HG02981 (cell line): ENCODE results near the gene HHATL.

ENCODE experiments used
- ATAC-seq: cut with Tn5 transposase; IDR thresholded peaks from one replicate; pipeline ENCODE4 v1.9.1; 2021; ENCODE audit warnings: mild to moderate bottlenecking, moderate library complexity; ENCODE audit not compliant: unreplicated experiment

Gene HHATL

GRCh38 chr3:42685891-42686820, 16.4 kb downstream of the HHATL start:
- ATAC-seq = no peak

GRCh38 chr3:42685363-42685881, 17.2 kb downstream of the HHATL start, which contains the start of gene KLHL40:
TSS of gene KLHL40 (plus strand) at chr3:42685537. CDS start at chr3:42685619, 82 bp downstream.
- ATAC-seq = no peak

- no peak for ATAC-seq
Observed at GRCh38 chr3:42684632-42685362, 17.8 kb downstream of the HHATL start.

GRCh38 chr3:42683875-42684598, 18.6 kb downstream of the HHATL start:
- ATAC-seq = no peak

- ATAC-seq = no peak
Observed at GRCh38 chr3:42682301-42683070, 20.1 kb downstream of the HHATL start.

- no peak for ATAC-seq
Observed at GRCh38 chr3:42681361-42682038, 21.1 kb downstream of the HHATL start.

- no peak for ATAC-seq
Observed at GRCh38 chr3:42680806-42681205, 21.8 kb downstream of the HHATL start.

GRCh38 chr3:42680271-42680670, 22.3 kb downstream of the HHATL start:
- no peak for ATAC-seq

- no peak for ATAC-seq
Observed at GRCh38 chr3:42678447-42678846, 24.2 kb downstream of the HHATL start.

GRCh38 chr3:42675909-42676308, 26.7 kb downstream of the HHATL start:
- ATAC-seq = no peak

- ATAC-seq = no peak
Observed at GRCh38 chr3:42674146-42674545, 28.5 kb downstream of the HHATL start.

GRCh38 chr3:42673082-42673481, 29.5 kb downstream of the HHATL start:
- ATAC-seq = no peak

- no peak for ATAC-seq
Observed at GRCh38 chr3:42672515-42672914, 30.1 kb downstream of the HHATL start.

- ATAC-seq = no peak
Observed at GRCh38 chr3:42670670-42671069, 31.9 kb downstream of the HHATL start.

GRCh38 chr3:42670051-42670576, 32.5 kb downstream of the HHATL start:
- ATAC-seq = no peak

- no peak for ATAC-seq
Observed at GRCh38 chr3:42668793-42669217, 33.8 kb downstream of the HHATL start.

- ATAC-seq = no peak
Observed at GRCh38 chr3:42668413-42668760, 34.2 kb downstream of the HHATL start.

- ATAC-seq = no peak
Observed at GRCh38 chr3:42667523-42668412, 34.8 kb downstream of the HHATL start.
